K562 (cell line): Measurements from ENCODE around the gene KCTD13.

Experiments
- IRF2 ChIP-seq: sonication (generic); formaldehyde crosslinking; IDR thresholded peaks from 2 replicates; pipeline ENCODE4 v1.8.1; 2022; ENCODE audit warnings: mild to moderate bottlenecking, missing genetic modification reagents
- MXI1 ChIP-seq: IDR thresholded peaks from 2 replicates; pipeline ENCODE4 v1.6.1; 2011; ENCODE audit warnings: low read depth, mild to moderate bottlenecking, improper control_type of control experiment, low read length
- MYC ChIP-seq, 2 experiments: fragments of 250-450 bp in 1 of 2; sonication (Bioruptor Pico) in 1 of 2; IDR thresholded peaks; 2 replicates each; pipeline versions ENCODE4 v1.5.1 to v1.6.1; 2012 to 2021; ENCODE audit warnings: low read depth in 2 of 2, borderline replicate concordance in 1 of 2, improper control_type of control experiment in 1 of 2, low read length in 1 of 2, mild to moderate bottlenecking in 1 of 2, moderate library complexity in 1 of 2
- POLR2A ChIP-seq: fragments of 450-650 bp; conservative IDR thresholded peaks from 2 replicates; pipeline ENCODE4 v1.6.1; 2016
- RAD51 ChIP-seq: fragments of 450-650 bp; IDR thresholded peaks from 2 replicates; pipeline ENCODE4 v1.7.1; 2016; ENCODE audit warnings: low read depth, mild to moderate bottlenecking, borderline replicate concordance
- TF ChIP-seq, protein P1 (sequence below), 3 experiments: IDR thresholded peaks in 2 of 3; conservative IDR thresholded peaks in 1 of 3; 2 replicates each; pipeline ENCODE4 v1.5.1; 2011 to 2012; ENCODE audit warnings: low read length in 3 of 3, mild to moderate bottlenecking in 3 of 3, control low read depth in 2 of 3, improper control_type of control experiment in 1 of 3, inconsistent platforms in 1 of 3, low read depth in 1 of 3, mixed read lengths in 1 of 3, moderate library complexity in 1 of 3; ENCODE audit not compliant: insufficient read depth in 2 of 3
- TF ChIP-seq, protein P2 (sequence below): sonication (generic); formaldehyde crosslinking; IDR thresholded peaks from 2 replicates; pipeline ENCODE4 v1.5.0; 2020; ENCODE audit warnings: missing genetic modification reagents
- TF ChIP-seq, protein P3 (sequence below), 2 experiments: fragments of 450-650 bp in 1 of 2; sonication (generic) in 1 of 2; formaldehyde crosslinking in 1 of 2; IDR thresholded peaks; 2 replicates each; pipeline versions ENCODE4 v1.7.1 to v1.9.0; 2016 to 2022; ENCODE audit warnings: inconsistent platforms in 1 of 2, mild to moderate bottlenecking in 1 of 2, missing genetic modification reagents in 1 of 2
- TF ChIP-seq, protein P4 (sequence below): fragments of 250-450 bp; sonication (Bioruptor Pico); IDR thresholded peaks from 2 replicates; pipeline ENCODE4 v1.5.0; 2020; ENCODE audit warnings: mild to moderate bottlenecking
- TF ChIP-seq, protein P5 (sequence below): sonication (generic); formaldehyde crosslinking; IDR thresholded peaks from 2 replicates; pipeline ENCODE4 v1.9.0; 2022; ENCODE audit warnings: mild to moderate bottlenecking, missing genetic modification reagents

DNA sequence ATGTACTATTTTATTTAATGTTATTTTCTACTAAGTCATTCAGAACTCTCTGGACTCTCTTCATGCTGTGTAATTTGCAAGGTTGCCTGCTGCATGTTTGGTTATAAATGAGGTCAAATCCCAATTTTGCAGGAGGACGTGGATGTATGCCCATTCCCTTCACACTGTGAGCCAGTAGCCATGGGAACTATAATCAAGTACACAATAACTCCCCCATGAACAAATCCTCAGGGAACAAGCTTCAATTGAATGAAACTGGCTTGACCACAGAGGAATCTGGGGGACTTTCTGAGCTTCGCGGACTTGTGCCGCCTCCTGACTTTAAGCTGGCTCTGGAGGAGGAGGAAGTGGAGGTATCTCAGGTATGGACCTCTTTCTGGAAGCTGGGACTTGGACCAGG, 14.6 kb upstream of the KCTD13 start:
- TF ChIP-seq POLR2A (no peak), MXI1 (no peak), IRF2 (CRISPR knock-in tag) (no peak), MYC (IDR thresholded peaks at IDR 0.05; ENCODE audit: low read depth, low read length) (no peak), MYC (CRISPR knock-in tag; IDR thresholded peaks at IDR 0.05; ENCODE audit: borderline replicate concordance, low read depth) (no peak), RAD51 (no peak)
- TF ChIP-seq, protein P1, sequence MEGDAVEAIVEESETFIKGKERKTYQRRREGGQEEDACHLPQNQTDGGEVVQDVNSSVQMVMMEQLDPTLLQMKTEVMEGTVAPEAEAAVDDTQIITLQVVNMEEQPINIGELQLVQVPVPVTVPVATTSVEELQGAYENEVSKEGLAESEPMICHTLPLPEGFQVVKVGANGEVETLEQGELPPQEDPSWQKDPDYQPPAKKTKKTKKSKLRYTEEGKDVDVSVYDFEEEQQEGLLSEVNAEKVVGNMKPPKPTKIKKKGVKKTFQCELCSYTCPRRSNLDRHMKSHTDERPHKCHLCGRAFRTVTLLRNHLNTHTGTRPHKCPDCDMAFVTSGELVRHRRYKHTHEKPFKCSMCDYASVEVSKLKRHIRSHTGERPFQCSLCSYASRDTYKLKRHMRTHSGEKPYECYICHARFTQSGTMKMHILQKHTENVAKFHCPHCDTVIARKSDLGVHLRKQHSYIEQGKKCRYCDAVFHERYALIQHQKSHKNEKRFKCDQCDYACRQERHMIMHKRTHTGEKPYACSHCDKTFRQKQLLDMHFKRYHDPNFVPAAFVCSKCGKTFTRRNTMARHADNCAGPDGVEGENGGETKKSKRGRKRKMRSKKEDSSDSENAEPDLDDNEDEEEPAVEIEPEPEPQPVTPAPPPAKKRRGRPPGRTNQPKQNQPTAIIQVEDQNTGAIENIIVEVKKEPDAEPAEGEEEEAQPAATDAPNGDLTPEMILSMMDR (IDR thresholded peaks at IDR 0.05 in 2 of 3, conservative IDR thresholded peaks at IDR 0.05 in 1 of 3; ENCODE audit: insufficient read depth in 2 of 3, low read depth in 1 of 3, low read length in 3 of 3) = no peak
- TF ChIP-seq, protein P2, sequence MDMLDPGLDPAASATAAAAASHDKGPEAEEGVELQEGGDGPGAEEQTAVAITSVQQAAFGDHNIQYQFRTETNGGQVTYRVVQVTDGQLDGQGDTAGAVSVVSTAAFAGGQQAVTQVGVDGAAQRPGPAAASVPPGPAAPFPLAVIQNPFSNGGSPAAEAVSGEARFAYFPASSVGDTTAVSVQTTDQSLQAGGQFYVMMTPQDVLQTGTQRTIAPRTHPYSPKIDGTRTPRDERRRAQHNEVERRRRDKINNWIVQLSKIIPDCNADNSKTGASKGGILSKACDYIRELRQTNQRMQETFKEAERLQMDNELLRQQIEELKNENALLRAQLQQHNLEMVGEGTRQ (CRISPR knock-in tag) = no peak
- TF ChIP-seq, protein P3, sequence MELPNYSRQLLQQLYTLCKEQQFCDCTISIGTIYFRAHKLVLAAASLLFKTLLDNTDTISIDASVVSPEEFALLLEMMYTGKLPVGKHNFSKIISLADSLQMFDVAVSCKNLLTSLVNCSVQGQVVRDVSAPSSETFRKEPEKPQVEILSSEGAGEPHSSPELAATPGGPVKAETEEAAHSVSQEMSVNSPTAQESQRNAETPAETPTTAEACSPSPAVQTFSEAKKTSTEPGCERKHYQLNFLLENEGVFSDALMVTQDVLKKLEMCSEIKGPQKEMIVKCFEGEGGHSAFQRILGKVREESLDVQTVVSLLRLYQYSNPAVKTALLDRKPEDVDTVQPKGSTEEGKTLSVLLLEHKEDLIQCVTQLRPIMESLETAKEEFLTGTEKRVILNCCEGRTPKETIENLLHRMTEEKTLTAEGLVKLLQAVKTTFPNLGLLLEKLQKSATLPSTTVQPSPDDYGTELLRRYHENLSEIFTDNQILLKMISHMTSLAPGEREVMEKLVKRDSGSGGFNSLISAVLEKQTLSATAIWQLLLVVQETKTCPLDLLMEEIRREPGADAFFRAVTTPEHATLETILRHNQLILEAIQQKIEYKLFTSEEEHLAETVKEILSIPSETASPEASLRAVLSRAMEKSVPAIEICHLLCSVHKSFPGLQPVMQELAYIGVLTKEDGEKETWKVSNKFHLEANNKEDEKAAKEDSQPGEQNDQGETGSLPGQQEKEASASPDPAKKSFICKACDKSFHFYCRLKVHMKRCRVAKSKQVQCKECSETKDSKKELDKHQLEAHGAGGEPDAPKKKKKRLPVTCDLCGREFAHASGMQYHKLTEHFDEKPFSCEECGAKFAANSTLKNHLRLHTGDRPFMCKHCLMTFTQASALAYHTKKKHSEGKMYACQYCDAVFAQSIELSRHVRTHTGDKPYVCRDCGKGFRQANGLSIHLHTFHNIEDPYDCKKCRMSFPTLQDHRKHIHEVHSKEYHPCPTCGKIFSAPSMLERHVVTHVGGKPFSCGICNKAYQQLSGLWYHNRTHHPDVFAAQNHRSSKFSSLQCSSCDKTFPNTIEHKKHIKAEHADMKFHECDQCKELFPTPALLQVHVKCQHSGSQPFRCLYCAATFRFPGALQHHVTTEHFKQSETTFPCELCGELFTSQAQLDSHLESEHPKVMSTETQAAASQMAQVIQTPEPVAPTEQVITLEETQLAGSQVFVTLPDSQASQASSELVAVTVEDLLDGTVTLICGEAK (IDR thresholded peaks at IDR 0.05) = no peak
- TF ChIP-seq, protein P3 (CRISPR knock-in tag; IDR thresholded peaks at IDR 0.05) = no peak
- TF ChIP-seq, protein P4, sequence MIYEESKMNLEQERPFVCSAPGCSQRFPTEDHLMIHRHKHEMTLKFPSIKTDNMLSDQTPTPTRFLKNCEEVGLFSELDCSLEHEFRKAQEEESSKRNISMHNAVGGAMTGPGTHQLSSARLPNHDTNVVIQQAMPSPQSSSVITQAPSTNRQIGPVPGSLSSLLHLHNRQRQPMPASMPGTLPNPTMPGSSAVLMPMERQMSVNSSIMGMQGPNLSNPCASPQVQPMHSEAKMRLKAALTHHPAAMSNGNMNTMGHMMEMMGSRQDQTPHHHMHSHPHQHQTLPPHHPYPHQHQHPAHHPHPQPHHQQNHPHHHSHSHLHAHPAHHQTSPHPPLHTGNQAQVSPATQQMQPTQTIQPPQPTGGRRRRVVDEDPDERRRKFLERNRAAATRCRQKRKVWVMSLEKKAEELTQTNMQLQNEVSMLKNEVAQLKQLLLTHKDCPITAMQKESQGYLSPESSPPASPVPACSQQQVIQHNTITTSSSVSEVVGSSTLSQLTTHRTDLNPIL = no peak
- TF ChIP-seq, protein P5, sequence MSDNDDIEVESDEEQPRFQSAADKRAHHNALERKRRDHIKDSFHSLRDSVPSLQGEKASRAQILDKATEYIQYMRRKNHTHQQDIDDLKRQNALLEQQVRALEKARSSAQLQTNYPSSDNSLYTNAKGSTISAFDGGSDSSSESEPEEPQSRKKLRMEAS (CRISPR knock-in tag) = no peak
